GM18519 (cell line): ENCODE data around the gene COASY.
"Not testable (repeated sequence)": the region's sequence is repeated elsewhere in the genome, so short reads cannot be mapped to it uniquely, and the experiment has no call there.

Experiments
- ATAC-seq: cut with Tn5 transposase; IDR thresholded peaks from one replicate; pipeline ENCODE4 v1.9.1; 2021; ENCODE audit warnings: mild to moderate bottlenecking, moderate library complexity; ENCODE audit not compliant: unreplicated experiment, low FRiP score

The COASY gene

DNA sequence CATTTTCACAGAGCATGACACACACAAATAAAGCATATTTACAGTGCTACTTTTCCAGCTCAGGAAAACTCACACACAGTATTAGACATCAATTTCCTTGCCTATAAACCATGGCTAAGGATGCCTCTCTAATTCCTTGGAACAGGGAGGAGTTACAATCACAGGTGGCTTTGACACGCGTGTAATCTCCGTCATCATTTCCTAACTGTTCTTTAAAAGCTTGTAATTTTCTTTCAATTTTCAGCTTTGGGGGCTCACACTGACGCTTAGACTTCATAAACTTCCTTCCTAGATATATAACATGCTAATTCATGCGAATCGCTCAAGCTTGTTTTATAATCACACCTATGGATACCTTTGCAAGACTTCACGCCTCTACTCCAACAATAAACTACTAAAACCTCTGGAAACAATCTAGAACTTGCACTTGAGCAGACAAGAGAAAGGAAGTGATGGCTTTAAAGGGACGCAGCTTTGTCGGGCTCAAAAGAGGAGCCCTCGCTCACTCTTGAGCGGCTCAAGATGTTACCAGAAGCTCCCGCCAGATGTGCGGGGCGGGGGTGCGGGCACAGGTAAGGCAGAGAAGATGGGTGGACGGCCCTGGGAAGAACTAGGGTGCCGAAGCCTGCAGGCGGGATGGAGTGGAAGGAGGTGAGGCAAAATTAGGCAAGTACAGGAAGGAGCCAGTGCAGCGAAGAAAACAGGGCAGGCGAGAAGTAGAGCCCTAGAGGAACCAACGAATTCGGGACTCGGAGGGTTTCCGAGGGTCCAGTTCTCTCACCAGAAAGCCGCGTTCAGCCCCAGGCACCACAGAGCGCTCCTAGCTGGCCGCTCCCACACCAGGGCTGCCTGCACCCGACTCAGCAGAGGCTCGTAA is 46.6 kb downstream of the COASY start:
- ATAC-seq = no peak

DNA sequence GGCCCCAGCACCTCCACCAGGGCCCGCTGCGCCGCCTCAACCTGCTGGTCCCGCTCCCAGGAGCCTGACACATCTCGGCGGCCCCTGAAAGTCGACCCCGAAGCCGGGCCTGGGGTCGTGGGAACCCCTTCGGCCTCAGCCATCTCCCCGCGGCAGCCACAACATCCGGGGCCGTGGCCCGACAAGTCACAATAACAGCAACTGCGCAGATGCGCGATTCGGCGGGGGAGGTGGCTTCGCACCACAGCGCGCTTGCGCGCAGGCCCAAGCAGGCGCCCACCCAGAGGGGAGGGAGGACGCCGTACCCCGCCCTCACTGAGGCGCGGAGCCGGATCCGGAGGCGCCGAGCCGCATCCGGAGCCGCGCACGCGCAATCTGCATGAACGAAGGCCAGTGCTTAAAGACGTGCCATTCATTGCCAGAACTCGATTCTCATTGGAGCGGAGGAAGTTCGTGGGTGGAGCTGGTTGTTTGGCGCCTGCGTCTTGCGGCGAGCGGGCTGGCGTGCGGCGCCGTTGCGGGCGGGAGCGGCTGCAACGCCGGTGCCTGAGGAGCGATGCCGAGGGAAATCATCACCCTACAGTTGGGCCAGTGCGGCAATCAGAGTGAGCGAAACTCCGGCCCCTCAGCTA is 47.4 kb downstream of the COASY start, which contains the start of the genes RETREG3 and TUBG1:
RETREG3 (minus strand) TSS at position 193 of the 632 bp plus-strand sequence; CDS start at position 143, 50 bp downstream.
TUBG1 (plus strand) TSS at position 502 of the 632 bp plus-strand sequence; CDS start at position 557, 55 bp downstream.
- ATAC-seq = peak; percentile 84

GRCh38 chr17:42609814-42610801 is 48.2 kb downstream of the COASY start:
- not testable (repeated sequence) for ATAC-seq

DNA sequence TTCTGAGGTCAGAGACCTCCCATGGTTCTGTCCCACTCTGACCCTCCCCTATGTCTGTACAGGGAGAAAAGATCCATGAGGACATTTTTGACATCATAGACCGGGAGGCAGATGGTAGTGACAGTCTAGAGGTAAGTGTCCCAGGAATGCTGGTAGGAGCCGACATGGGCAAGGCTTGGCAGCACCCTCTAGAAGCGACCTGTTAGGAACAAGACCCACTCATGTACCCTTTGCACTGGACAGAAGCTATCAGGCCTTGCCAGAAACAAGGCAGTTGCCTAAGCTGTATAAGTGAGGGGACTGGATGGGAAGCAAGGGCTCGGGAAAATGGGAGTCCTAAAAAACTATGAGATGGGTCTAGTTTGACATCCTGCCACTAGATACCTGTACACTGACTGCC is 50.1 kb downstream of the COASY start:
- ATAC-seq = no peak

DNA sequence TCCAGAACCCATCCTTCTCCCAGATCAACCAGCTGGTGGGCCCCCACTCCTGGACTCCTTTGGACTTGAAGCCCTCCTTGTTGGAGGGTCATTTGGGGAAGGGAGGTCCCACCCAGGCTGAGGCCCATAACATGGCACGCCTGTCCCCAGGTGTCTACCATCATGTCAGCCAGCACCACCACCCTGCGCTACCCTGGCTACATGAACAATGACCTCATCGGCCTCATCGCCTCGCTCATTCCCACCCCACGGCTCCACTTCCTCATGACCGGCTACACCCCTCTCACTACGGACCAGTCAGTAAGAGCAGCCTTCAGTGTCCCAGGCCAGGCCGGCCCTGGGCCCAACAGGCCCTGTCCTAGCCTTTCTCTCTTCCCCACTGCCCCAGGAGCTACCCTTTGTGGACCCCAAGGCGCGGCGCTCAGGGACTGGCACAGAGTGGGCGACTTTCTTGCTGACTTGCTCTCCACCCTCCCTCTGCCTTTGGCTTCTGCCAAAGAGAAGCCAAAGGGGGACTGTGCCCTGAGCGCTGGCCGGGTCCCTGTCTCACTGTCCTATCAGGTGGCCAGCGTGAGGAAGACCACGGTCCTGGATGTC is 51.8 kb downstream of the COASY start:
- no peak for ATAC-seq
